Muscle layer of colon (tissue), 2 donors: Measurements from ENCODE around the gene NLRC3.

Source experiments
- H3K27ac ChIP-seq: one replicate; pipeline ENCODE4 v1.7.0; 2013; ENCODE audit warnings: low read depth, mild to moderate bottlenecking, low read length, moderate library complexity
- H3K27me3 ChIP-seq, 2 donors: one replicate each; pipeline ENCODE4 v1.7.0; 2013; ENCODE audit warnings: low read length in 2 of 2, mild to moderate bottlenecking in 2 of 2; ENCODE audit not compliant: insufficient read depth in 2 of 2, control insufficient read depth in 1 of 2
- H3K36me3 ChIP-seq: one replicate; pipeline ENCODE4 v1.7.0; 2013; ENCODE audit warnings: mild to moderate bottlenecking, low read length; ENCODE audit not compliant: insufficient read depth
- H3K4me1 ChIP-seq: one replicate; pipeline ENCODE4 v1.7.0; 2013; ENCODE audit warnings: mild to moderate bottlenecking, low read length; ENCODE audit not compliant: insufficient read depth
- H3K4me3 ChIP-seq, 2 donors: one replicate each; pipeline ENCODE4 v1.7.0; 2013; ENCODE audit warnings: low read length in 2 of 2, low read depth in 1 of 2, mild to moderate bottlenecking in 1 of 2, moderate library complexity in 1 of 2
- H3K9ac ChIP-seq: one replicate; pipeline ENCODE4 v1.7.0; 2013; ENCODE audit warnings: low read length
- H3K9me3 ChIP-seq: one replicate; pipeline ENCODE4 v1.7.0; 2013; ENCODE audit warnings: mild to moderate bottlenecking, low read length
- donor health status: abdominal sarcoma.
- donor health status: Adenocarcinoma of cecum.

Gene NLRC3

GRCh38 chr16:3596101-3596861 lies 19.1 kb upstream of the NLRC3 start:
- Histone ChIP-seq H3K36me3 (peaks cover 5% of the 10 kb centered on the region), H3K9ac (no peak overlapping the region), H3K4me1 (no peaks in the 10 kb centered on the region), H3K9me3 (no peaks in the 10 kb centered on the region), H3K27ac (no peak overlapping the region), H3K27me3 (no peaks in the 10 kb centered on the region), H3K4me3 (no peak overlapping the region)

- H3K4me1 ChIP-seq, result no peaks in the 10 kb centered on the region
- no peak overlapping the region for H3K4me3 ChIP-seq
- no peaks in the 10 kb centered on the region for H3K9me3 ChIP-seq
- H3K36me3 ChIP-seq, result no peaks in the 10 kb centered on the region
- H3K9ac ChIP-seq, result no peak overlapping the region
- no peaks in the 10 kb centered on the region for H3K27me3 ChIP-seq
- no peak overlapping the region for H3K27ac ChIP-seq
Measured at GRCh38 chr16:3595521-3596021, 18.4 kb upstream of the NLRC3 start.

GRCh38 chr16:3595110-3595486 lies 17.9 kb upstream of the NLRC3 start:
- Histone ChIP-seq H3K27me3 (no peaks in the 10 kb centered on the region), H3K27ac (no peak overlapping the region), H3K9me3 (no peaks in the 10 kb centered on the region), H3K4me3 (no peak overlapping the region), H3K36me3 (peaks cover 5% of the 10 kb centered on the region), H3K4me1 (no peaks in the 10 kb centered on the region), H3K9ac (no peak overlapping the region)

- H3K27ac ChIP-seq, result no peak overlapping the region
- H3K27me3 ChIP-seq, result no peaks in the 10 kb centered on the region
- peaks cover 8% of the 10 kb centered on the region for H3K36me3 ChIP-seq
- H3K9me3 ChIP-seq, result no peaks in the 10 kb centered on the region
- no peaks in the 10 kb centered on the region for H3K4me1 ChIP-seq
- no peak overlapping the region for H3K4me3 ChIP-seq
- H3K9ac ChIP-seq, result no peak overlapping the region
Measured at GRCh38 chr16:3594316-3595109, 17.3 kb upstream of the NLRC3 start.

GRCh38 chr16:3592559-3592958 lies 15.4 kb upstream of the NLRC3 start:
- Histone ChIP-seq H3K4me3 (no peak overlapping the region), H3K36me3 (peaks cover 8% of the 10 kb centered on the region), H3K27ac (no peak overlapping the region), H3K9ac (no peak overlapping the region), H3K4me1 (no peaks in the 10 kb centered on the region), H3K27me3 (no peaks in the 10 kb centered on the region), H3K9me3 (no peaks in the 10 kb centered on the region)

- H3K27me3 ChIP-seq, result no peaks in the 10 kb centered on the region
- no peak overlapping the region for H3K9ac ChIP-seq
- H3K9me3 ChIP-seq, result no peaks in the 10 kb centered on the region
- H3K4me3 ChIP-seq, result no peak overlapping the region
- no peak overlapping the region for H3K27ac ChIP-seq
- no peaks in the 10 kb centered on the region for H3K4me1 ChIP-seq
- peaks cover 8% of the 10 kb centered on the region for H3K36me3 ChIP-seq
Measured at GRCh38 chr16:3591991-3592390, 14.8 kb upstream of the NLRC3 start.

GRCh38 chr16:3591436-3591803 lies 14.2 kb upstream of the NLRC3 start:
- no peaks in the 10 kb centered on the region for H3K9me3 ChIP-seq
- no peak overlapping the region for H3K9ac ChIP-seq
- H3K27me3 ChIP-seq, result no peaks in the 10 kb centered on the region
- peaks cover 8% of the 10 kb centered on the region for H3K36me3 ChIP-seq
- no peak overlapping the region for H3K4me3 ChIP-seq
- H3K27ac ChIP-seq, result no peak overlapping the region
- H3K4me1 ChIP-seq, result no peaks in the 10 kb centered on the region

- peaks cover 8% of the 10 kb centered on the region for H3K36me3 ChIP-seq
Measured at GRCh38 chr16:3590736-3591435, 13.7 kb upstream of the NLRC3 start.

GRCh38 chr16:3589991-3590701 lies 12.9 kb upstream of the NLRC3 start:
- Histone ChIP-seq H3K9me3 (no peaks in the 10 kb centered on the region), H3K4me1 (no peaks in the 10 kb centered on the region), H3K4me3 (no peak overlapping the region), H3K9ac (no peak overlapping the region), H3K27ac (no peak overlapping the region), H3K36me3 (peaks cover 8% of the 10 kb centered on the region), H3K27me3 (no peaks in the 10 kb centered on the region)

More at GRCh38 chr16:3590736-3591435, 13.7 kb upstream of the NLRC3 start:
- H3K9me3 ChIP-seq, result no peaks in the 10 kb centered on the region
- no peaks in the 10 kb centered on the region for H3K27me3 ChIP-seq
- no peaks in the 10 kb centered on the region for H3K4me1 ChIP-seq
- no peak overlapping the region for H3K27ac ChIP-seq
- no peak overlapping the region for H3K4me3 ChIP-seq
- H3K9ac ChIP-seq, result no peak overlapping the region

- H3K9ac ChIP-seq, result no peak overlapping the region
- H3K27ac ChIP-seq, result no peak overlapping the region
- no peak overlapping the region for H3K4me3 ChIP-seq
- peaks cover 8% of the 10 kb centered on the region for H3K36me3 ChIP-seq
- no peaks in the 10 kb centered on the region for H3K27me3 ChIP-seq
- no peaks in the 10 kb centered on the region for H3K9me3 ChIP-seq
- H3K4me1 ChIP-seq, result no peaks in the 10 kb centered on the region
Measured at GRCh38 chr16:3589441-3589921, 12.3 kb upstream of the NLRC3 start.

GRCh38 chr16:3589001-3589400 lies 11.8 kb upstream of the NLRC3 start:
- no peaks in the 10 kb centered on the region for H3K4me1 ChIP-seq
- H3K9ac ChIP-seq, result no peak overlapping the region
- H3K36me3 ChIP-seq, result peaks cover 8% of the 10 kb centered on the region
- H3K4me3 ChIP-seq, result no peak overlapping the region
- H3K27ac ChIP-seq, result no peak overlapping the region
- H3K9me3 ChIP-seq, result no peaks in the 10 kb centered on the region
- H3K27me3 ChIP-seq, result no peaks in the 10 kb centered on the region
